OCI-M2 (cell line): ENCODE data around the gene PHF23.
A peak's percentile ranks its signal among the peaks of the same experiment; 100 is the strongest.

Experiments used
- DNase-seq: peaks from one replicate; lab custom pipeline; 2025; ENCODE audit not compliant: unreplicated experiment; lab: John Stamatoyannopoulos, UW

PHF23 gene

DNA sequence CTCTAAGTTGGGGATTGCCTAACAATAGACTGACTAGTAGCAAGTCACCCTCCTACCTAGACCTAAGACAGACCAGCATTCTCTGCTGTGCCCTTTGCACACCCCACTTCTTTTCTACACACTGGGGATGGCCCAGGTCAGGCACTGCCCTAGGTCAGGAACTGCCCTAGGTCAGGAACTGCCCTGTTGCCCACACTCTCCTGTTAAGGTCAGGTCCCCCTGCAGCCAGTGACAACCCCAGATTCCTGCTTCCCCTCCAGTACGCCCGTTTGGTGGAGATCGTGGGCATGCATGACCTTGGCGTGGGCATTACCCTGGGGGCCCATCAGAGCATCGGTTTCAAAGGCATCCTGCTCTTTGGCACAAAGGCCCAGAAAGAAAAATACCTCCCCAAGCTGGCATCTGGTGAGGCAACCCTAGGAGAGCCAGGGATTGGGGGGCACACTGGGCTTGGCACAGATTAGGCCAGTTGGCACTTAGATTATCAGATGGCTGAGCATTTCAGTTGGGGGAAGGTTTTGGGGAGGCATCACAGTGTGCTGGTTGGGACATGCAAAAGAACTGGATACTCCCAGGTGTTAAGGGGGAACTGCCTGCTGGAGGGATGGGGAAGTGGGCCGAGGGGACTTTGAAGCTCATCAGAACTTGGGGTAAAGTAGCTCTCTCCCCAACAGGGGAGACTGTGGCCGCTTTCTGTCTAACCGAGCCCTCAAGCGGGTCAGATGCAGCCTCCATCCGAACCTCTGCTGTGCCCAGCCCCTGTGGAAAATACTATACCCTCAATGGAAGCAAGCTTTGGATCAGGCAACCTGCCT, 17.8 kb downstream of the PHF23 start:
- no peak for DNase-seq

DNA sequence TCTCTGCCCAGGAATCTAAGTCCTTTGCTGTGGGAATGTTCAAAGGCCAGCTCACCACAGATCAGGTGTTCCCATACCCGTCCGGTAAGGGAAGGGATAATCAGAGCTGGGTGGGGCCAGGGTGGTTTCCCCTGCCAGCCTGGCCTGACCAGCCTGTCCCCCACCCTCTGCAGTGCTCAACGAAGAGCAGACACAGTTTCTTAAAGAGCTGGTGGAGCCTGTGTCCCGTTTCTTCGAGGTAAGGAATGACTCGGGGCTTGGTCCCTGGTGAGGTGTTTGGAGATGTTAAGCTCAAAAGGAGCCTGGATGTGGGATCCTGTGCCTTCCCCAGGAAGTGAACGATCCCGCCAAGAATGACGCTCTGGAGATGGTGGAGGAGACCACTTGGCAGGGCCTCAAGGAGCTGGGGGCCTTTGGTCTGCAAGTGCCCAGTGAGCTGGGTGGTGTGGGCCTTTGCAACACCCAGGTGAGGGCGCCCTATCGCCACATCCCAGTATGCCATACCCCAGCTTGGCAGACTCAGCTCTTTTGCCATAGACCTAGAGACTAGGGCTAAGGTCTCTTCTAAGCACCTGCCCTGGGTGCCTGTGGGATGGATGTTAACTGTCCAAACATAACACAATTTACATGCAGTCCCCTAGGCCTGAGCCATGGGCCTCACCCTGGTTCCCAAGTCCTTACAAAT, 18.5 kb downstream of the PHF23 start:
- no peak for DNase-seq

DNA sequence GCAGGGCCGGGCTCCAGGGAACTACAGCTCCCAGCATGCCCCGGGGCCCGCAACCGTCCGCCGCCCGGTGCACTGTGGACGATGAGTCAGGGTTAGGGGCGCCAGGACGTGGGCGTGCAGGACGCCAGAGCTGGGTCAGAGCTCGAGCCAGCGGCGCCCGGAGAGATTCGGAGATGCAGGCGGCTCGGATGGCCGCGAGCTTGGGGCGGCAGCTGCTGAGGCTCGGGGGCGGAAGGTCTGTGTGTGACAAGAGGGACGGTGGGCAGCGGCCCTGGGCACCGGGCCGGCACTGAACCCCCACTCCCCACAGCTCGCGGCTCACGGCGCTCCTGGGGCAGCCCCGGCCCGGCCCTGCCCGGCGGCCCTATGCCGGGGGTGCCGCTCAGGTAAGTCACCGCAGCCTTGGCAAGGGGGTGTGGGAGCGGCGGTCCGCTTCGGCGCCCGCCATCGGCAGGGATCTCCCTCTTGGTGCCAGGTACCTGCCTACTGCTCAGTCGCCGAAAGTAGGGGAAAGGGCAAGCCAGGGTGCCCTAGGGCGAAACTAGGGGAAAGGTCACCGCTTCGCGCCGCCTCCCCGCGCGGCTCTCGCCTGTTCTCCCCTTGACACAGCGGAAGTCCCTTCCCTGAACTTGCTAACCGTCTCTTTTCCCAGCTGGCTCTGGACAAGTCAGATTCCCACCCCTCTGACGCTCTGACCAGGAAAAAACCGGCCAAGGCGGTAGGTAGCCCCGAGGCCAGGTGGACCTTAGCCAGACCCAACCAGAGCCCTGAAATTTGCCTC, 19.3 kb downstream of the PHF23 start, which contains the start of the genes ACADVL and DLG4:
ACADVL (plus strand) TSS at position 127 of the 781 bp plus-strand sequence; CDS start at position 174, 47 bp downstream.
DLG4 (minus strand) TSS at position 25 of the 781 bp plus-strand sequence.
- no peak for DNase-seq

DNA sequence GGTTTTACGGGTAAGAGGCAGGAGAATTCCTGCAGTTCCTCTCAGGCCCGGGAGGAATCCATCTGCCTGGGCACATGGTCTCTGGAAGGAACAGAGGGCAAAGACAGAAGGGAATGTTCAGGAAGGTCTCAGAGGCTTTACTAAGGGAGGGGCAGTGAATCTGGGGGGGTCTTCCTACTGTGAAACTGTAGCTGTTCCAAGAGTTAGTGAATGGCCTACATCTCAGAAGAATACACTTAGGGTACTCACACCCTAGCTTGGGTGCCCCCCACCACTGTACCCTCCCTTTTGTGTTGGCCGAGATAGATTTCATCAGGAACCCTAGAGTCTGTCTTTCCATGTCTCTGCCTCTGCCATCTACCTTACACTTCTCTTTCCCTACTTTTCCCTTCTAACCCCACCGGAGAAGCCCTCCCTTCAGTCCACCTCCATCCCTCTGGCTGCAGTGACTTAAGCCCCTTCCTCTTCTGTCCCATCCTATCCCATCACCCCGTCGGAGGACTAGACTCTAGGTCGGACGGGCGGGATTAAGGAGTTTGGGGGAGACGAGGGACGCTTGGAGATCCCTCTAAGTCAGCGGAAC, 19.9 kb downstream of the PHF23 start:
- DNase-seq: no peak

DNA sequence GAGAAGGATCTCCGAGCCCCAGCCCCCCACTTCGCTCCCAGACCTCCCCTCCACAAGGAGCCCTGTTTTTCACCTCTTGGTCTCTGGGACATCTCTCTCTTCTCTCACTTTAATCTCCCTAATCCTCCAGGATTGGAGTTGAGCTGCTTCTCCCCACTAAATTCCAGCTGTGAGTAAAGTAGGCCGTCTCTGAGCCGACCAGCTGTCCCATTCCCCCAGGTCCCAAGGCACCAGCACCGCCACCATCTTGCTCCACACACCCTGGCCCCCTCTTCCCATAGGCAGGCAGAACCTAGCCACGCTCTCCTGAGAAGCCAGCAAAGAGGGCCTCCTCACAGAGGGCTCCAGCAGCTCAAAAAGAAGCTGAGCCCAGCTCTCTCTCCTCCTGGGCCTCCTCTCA, 20.5 kb downstream of the PHF23 start:
- no peak for DNase-seq

DNA sequence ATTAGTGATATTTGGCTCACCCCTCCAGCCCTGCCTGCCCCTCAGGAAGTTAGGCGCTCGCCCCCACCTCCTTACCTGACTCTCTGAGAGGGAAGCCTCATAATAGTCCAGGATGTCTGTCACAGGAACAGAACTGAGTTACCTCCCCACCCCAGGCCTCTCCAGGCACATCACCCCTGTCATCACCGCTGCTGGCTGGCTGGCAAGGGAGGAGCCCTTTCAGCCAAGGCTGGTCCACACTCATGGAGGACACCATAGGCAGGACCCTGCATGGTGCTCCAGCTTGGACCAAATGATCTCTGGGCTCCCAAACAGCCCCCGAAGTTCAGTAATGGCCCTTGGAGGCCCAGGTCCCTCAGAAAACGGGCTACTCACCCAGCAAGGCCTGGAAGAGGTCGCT, 21.1 kb downstream of the PHF23 start:
- DNase-seq: no peak

DNA sequence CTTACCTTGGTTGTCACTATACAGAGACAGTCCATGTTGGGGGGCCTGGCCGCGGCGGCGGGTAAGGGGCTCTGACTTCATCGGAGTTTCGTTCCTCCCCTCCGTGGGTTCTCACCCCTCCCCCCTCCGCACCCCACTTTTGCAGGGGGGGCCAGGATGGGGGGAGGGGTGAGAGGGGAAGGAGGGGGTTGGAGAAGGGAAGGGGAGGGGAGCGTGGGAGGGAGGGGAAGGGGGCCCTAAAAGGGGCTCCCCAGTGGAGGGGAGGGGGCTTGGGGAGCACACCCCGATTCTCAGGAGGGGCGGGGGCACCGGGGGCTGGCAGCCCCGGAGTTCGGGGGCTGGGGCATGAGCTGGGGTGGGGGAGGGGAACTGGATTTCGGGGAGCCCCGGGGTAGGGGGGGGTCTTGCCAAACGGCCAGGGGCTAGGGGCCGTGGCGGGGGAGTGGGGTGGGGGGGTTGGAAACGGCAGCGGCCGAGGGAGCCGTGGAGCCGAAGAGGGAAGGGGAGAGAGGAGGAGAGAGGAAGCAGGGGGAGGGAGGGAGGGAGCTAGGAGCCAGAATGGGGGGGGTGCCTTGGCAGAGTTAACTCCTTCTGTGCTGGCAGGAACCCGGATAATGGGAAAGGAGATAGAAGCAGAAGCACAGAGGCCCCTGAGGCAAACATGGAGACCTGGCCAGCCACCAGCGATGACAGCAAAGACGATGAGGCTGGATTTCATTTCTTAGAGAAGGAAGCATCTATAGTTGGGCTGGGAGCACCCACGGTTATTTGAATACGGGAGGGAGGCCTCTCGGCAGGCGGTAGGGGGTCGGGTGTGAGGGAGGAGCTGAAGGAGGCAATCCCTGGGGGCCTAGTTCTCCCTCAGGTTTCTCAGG, 21.9 kb downstream of the PHF23 start:
- no peak for DNase-seq

DNA sequence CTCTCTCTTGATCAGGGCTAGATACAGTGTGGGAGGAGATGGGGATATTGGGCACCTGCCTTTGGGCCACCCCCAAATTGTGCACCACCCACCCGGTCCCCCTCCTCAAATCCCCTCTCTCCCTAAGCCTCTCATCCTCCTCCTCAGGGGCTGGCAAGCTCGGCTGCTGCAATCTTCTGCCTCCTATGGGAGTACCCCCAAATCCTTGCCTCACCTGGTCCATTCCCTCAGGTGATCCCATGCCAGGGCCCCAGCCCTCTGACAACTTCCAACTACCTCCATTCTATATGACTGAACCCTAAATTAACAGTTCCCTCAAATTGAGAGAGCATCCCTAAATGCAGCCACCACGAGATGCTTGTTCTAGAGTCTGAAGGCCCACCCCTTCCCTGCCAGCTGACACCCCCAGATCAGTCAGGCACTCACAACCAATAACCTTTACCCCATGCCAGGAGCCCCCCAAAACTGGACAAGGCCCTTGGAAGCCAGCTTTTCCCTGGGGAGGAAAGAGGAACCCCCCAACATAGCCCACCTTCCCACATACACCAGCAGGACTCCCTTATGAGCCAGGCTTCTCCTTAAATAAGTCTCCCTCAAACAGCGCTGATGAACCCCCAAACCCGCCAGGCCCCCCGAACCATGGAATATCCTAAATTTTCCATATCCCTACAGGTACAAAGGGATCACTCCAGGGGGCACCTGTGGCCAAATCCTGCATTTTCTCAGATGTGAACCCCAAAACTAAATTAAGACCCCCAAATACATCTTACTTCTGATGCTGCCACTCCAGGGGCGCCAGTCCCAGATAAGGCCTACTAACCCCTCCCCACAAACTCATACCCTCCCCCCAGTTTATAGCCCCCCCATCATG, 22.8 kb downstream of the PHF23 start:
- DNase-seq: no peak

DNA sequence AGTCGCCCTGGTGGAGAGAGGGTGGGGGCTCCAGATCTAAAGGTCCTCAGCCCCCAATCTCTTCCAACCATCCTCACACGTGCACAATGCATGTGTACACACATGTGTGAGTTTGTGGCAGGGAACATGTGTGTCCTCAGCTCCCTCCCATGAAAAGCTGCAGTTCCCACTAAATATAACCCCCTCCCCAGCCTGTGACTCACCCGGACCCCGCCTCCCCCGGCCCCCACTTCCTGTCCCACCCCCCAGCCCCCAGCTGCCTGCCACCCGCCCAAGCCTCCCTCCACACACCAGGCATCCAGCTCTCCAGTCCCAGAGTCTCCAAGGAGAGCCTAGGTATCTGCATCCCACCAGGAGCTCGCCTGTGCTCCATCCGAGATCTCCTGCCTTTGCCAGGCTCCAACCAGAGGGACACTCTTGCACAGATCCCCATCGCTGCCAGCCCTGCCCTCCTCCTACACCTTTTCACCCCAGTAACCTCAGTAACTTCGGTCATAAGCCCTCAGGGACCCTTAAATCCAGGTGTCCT, 23.5 kb downstream of the PHF23 start:
- DNase-seq: no peak

DNA sequence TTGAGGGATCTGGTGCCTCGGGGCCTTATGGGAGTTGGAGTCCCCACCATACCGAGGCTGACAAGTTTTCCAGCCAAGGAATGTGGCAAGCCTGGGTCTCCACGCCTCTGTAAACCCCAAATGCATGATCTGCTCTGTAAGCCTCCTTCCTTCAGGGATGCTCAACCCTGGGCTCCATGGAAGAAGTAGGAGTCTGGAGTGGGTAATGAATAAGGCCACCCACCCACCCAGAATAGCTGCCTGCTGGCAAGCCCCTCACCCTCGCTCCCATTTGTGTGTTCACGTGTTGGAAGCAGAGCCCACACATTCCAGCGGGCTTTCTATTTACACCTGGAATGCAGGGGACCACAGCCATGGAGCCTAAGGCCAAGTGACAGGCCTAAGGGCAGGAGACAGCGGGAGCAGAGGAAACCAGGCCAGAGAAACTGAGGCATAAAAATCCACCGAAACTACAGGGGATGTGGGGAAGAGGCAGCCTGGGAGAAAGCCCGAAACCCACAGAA, 24.1 kb downstream of the PHF23 start:
- no peak for DNase-seq

DNA sequence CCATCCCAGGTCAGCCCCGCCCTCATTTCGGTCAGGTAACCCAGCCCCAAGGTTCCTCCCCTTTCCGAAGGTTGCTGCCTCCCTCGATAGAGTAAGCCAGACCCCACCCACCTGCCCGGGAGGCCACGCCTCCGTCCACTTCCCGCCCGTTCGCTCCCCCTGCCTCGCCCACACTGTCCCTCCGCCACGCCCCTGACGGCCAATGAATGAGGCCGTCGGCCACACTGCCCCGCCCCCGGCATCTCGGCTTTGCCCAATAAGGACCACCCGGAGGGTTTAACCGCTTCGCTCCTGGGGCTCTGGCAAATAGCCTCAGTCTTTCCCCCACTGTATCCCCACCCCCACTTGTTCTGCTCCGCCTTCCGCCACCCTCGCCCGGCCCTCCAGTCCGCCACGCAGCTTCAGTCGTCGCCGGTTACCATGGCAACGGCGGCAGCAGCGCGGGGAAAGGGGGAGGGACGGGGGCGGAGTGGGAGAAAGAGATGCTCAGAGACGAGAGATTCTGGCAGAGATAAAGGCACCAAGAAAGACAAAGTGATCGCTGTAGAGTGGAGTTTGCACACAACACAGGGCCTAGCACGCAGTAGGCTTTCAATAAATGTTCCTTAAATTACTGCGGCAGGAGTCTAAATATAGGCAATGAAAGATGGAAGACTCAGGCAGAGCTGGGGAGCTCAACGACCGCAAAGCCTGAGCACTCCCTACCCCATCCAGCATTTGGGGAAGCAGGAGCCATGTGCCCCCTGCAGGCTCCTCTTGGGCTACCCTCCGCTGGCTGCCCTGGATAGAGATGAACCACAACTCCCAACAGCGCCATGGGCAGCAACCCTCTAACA, 24.7 kb downstream of the PHF23 start:
- DNase-seq: peak; percentile 87

DNA sequence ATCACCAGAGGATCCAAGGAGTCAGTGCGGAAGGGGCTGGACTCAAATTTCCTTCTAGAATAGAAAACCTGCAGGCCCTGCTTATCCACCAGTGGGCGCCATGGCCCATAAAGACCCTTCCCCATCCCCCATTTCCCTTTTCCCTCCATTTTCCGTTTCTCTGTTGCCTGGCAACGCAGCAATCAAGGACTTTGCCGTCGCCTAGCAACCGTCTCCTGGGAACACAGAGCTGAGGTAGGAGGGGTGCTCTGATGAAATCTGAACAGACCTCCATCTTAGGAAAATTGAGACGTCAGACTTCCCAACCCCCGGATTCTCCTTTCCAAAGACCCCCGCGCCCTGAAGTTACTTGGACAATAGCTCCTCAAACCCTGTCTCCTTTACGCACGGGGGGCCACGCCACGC, 25.4 kb downstream of the PHF23 start:
- no peak for DNase-seq

DNA sequence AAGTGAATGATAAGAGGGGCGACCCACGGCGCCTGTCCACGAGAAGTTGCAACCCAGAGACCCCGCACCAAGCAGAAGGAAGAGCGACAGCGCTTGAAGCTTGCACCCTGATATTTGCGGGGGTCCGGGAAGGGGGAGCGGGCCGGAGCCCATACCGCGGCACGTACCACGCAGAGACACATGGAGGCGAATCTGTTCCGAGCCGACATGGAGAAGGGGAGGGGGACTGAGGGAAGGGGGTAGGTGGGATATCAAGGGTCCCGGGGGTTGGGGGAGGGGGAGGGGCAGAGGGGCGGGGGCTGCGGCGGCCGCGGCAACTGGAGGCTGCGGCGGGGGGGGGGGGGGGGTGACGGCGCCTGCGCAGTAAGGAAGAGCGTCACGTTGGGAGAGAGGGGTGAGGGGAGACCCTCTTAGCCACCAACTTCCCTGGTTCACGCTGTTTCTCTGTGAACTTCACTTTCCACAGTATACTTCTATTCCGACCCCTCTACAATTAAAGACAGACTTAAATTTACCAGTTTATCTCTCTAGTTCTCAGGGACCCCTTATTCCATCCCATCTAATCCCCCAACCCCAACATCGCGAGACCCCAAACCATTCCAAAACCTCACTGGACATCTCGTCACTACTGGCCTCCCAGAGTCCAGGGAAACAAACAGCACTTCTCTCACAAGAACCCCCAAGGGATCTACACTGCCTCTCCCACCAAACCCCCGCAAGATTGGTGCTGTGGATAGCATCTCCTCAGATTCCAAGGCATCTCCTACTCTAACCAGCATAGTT, 27.6 kb downstream of the PHF23 start:
- DNase-seq: no peak

DNA sequence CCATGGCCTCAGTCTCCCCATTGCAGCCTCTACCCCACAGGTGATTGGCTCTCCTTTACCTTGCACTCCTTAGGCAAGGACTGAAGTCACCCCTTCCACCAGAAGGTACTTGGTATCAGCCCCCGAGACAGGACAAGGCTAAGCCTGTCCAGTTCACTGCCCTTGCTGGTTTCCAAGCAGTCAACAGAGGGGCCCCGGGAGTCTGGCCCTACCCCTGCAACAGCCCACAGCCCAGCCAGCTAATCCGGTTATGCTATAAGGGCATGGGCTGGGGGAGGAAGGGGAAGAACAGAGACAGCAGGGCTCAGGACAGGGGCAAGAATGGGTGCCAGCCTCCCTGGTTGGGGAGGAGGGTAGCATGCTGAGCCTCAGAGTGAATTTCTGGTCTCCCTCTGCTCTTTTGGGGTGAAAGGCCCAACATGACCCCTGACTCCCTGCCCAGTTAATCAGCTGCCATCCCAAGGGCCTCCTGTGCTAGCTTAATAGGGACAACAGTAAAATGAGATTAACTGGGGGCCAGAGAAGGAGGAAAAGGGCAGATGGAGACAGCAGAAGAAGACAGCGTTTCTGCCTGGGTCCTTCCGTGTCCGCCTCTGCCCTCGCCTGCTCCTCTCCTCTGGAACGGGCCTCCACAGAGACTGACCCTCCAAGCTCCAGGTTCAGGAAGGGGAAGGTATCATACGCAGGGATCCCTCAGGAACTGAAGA, 30.4 kb downstream of the PHF23 start:
- DNase-seq: no peak

DNA sequence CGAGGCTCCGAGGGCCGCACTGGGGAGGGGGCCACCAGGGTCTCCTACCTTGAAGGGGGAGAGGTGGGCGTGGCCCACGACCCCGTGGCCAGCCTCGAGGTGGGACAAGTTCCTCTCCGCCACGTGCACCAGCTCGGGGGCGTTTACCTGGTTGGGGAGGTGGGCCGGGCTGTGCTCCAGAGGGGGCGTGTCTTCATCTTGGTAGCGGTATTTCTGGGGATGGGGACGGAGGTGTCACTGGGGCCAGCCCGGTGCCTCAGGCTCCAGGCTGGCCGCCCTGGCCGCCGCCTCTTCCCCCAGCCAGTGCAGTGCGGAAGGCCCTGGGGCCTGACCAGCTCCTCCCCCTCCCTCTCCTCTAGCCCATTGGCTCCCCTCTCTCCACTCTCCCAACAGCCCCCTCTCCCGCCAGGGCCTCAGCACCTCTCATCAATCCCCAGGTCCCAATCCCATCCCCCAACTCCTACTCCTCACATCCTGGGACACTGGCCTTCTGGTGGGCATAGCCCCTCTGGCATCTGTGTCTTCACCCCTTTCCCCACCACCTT, 31.2 kb downstream of the PHF23 start:
- DNase-seq: no peak
